ENCODE results near the gene TAS1R2. TPM values are rescaled to one million over a fixed set of nuclear protein-coding genes. Genes with fewer than 3 reads are reported as not detected.

The TAS1R2 gene
- total RNA-seq, 1 donor from 2014 or later: not detected

DNA sequence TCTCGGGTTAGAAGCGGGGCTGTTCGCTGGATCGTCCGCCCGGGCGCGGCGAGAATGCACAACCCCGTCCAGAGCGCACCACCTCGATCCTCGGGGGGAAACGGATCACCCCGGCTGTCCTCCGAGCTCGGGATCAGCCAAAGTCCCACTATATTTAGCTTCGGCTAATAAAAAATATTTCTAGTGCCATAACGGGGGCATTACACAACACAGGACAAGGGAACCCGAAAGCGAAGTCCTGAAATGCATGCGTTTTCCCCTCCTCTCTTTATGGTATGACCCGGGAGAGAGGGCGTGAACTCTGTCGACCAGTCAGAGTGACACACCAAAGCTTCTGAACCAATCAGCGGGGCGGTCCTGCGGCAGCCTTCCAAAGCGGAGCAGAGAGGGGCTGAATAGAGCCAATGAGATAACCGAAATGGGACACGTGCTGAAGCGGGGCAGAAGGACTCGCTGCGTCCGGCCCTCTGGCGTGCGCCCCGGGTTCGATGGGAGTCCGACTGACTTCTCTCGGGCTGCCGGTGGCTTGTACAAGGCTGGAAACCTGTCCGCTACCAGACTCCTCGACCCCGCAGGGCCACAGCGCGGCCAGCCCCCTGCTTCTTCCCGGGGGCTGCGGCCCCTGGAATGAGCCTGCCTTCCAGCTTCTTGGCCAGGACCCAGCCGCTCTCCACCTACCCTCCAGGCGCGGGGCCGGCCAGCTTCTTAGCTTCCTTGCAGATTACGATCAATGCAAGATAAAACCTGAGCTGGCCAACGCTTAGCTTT is 43.2 kb upstream of the TAS1R2 start, which contains the start of gene ALDH4A1:
Gene ALDH4A1, minus strand, starts transcription at position 33 of the 768 bp plus-strand sequence. Its CDS starts 32 bp downstream, at position 1.
- H3K27me3 ChIP-seq (ENCODE audit: low read depth): no peaks in the 10 kb centered on the region
- peaks cover 3% of the 10 kb centered on the region for H3K36me3 ChIP-seq
- DNase-seq (peak; percentile 97), ATAC-seq (peak; percentile 97 to 98)
- H3K9me3 ChIP-seq: no peaks in the 10 kb centered on the region
- peaks cover 34% of the 10 kb centered on the region for H3K4me1 ChIP-seq
- H3K27ac ChIP-seq: peak within 1 kb of the TSS; percentile 93
- peak within 1 kb of the TSS; percentile 89 for H3K4me3 ChIP-seq
- intact Hi-C loops (cut with DNase I): loop anchor here (10.0 kb wide), 1 partner anchor 62 kb away; no protein-coding TSS in a partner anchor
- no peak for TF ChIP-seq CTCF (IDR thresholded peaks at IDR 0.05)

DNA sequence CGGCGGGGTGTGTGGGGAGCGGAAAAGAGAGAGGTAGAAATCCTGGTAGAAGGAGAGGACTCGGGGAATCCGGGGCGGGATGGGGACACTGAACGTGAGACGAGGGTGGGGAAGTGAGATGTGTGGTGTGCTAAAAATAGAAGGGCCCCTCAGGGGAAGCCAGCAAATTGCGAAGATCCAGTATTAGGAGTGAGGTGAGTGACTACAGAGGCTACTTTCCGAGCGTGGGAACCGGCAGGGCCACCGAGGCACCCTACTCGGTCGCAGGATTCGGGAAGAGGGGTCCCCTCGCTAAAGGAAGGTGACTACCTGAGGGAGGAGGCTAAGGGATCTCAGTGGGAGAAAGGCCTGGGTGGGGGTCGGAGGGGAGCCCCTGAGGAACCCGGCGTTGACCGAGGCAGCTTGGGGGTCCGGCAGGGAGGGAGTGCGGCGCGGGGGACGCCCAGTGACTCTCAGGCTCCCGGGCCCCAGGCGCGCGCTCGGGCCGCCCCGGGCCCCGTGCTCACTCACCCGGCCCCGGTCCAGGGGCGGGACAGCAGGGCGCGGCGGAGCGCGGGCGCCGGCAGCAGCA is 42.6 kb upstream of the TAS1R2 start:
- intact Hi-C loops (cut with DNase I): loop anchor here (10.0 kb wide), 1 partner anchor 63 kb away; no protein-coding TSS in a partner anchor
- ATAC-seq (peak in 1 of 2 donors; percentile 1), DNase-seq (no peak)
- Histone ChIP-seq H3K4me3 (peak overlapping the region; percentile 89), H3K36me3 (peaks cover 4% of the 10 kb centered on the region), H3K9me3 (no peaks in the 10 kb centered on the region), H3K27ac (peak overlapping the region; percentile 93), H3K4me1 (peaks cover 27% of the 10 kb centered on the region), H3K27me3 (ENCODE audit: low read depth) (no peaks in the 10 kb centered on the region)
- no peak for TF ChIP-seq CTCF (IDR thresholded peaks at IDR 0.05)

DNA sequence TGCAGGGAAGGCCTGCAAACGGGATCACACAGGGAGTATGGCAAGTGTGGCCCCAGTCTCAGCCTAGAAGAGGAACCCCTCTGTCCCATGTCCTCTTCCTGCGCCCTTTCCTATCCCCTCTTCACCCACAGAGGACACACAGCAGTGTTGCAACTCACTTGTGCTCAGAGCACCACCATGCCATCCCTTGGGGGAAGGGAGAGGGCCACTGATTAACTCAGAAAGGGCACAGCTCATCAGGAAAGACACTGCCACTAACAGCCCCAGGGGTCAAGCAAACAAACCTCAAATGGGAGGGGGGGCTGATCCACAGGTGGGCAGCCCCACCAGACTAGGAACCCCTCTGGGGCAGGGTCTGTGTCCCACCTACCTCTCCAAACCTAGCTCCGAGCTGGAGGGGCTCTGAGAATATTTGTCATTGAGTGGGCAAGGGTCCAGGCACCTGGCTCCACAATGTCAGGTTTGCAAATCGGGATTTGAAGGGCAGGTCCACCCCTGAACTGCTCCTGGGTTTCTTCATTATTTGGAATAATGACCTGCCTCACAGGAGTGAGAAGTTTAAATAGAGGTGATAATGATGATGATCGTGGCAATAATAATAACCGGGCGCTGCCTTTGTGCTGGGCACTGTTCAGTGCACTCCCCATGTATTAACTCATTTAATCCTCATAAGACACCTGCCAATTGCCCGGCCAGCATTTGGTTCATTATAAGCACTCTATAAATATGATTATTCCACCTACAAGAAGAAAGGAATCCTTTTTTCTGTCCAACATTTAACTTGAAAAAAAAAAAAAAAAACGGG is 41.9 kb upstream of the TAS1R2 start:
- Histone ChIP-seq H3K27ac (no peak overlapping the region), H3K36me3 (peaks cover 4% of the 10 kb centered on the region), H3K4me3 (peak overlapping the region; percentile 89), H3K9me3 (no peaks in the 10 kb centered on the region), H3K27me3 (ENCODE audit: low read depth) (no peaks in the 10 kb centered on the region), H3K4me1 (peaks cover 22% of the 10 kb centered on the region)
- DNase-seq (no peak), ATAC-seq (no peak)
- TF ChIP-seq CTCF (IDR thresholded peaks at IDR 0.05): no peak
- intact Hi-C loops (cut with DNase I): loop anchor here (10.0 kb wide), 1 partner anchor 63 kb away; no protein-coding TSS in a partner anchor

DNA sequence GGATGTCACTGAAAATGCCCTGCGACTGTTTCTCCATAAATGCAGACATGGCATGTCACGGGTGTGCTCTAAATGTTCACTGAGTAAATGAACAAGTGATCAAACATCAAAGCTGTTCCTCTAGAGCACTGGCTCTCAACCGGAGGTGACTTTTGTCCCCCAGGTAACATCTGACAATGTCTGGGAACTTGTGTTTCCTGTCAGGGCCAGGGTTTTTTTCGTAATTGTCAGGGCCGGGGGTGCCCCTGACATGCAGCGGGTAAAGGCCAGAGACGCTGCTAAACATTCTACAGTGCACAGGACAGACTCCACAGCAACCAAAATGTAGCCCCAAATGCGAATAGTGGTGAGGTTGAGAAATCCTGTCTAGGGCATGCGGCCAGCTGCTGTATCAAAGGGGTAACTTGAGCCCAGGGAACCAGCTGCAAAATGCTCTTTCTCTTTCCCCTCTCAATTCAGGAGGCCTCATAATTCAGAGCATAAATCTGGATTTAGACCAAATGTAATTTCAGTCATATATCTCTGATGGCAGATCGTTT is 40.9 kb upstream of the TAS1R2 start:
- Histone ChIP-seq H3K4me1 (peaks cover 22% of the 10 kb centered on the region), H3K27ac (no peak overlapping the region), H3K36me3 (peaks cover 4% of the 10 kb centered on the region), H3K27me3 (ENCODE audit: low read depth) (no peaks in the 10 kb centered on the region), H3K4me3 (no peak overlapping the region), H3K9me3 (no peaks in the 10 kb centered on the region)
- intact Hi-C loops (cut with DNase I): loop anchor here (10.0 kb wide), 1 partner anchor 64 kb away; no protein-coding TSS in a partner anchor
- ATAC-seq: no peak
- no peak for DNase-seq
- TF ChIP-seq CTCF (IDR thresholded peaks at IDR 0.05): no peak

Data from lower lobe of right lung (tissue), 2 donors.